Measurements from ENCODE around the gene SCG3. TPM values are rescaled to one million over a fixed set of nuclear protein-coding genes. Genes with fewer than 3 reads are reported as not detected.

The SCG3 gene
- polyA plus RNA-seq, 1 of the 3 experiments (the other 2 are of a cell fraction) = 0.16 TPM

DNA sequence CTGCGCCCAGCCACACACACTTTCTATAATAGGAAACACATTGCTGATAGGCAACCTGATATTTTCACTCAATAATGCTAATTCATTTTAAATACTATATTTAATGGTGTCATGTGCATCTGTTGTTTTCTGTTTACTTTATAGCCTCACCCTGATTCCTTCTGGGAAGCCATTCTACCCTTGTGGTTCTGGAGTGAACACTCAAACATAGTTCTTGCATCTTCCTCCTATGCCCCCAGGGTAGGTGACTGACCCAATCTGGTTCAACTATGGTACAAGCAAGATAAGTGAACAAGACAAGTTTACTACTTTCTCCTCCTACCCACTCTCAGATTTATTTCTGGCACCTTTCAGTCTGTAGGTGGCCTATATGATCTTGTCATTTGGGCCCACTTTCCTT lies 4.3 kb upstream of the SCG3 start:
- DNase-seq = no peak
- 86% methylated on average over 1 of the region's 1 CpG for WGBS (ENCODE audit: low lambda C conversion rate)
- H3K79me2 ChIP-seq (ENCODE audit: insufficient read depth) = no peaks in the 10 kb centered on the region
- POLR2A ChIA-PET = no interaction called here
- H3K4me1 ChIP-seq (ENCODE audit: control insufficient read depth in 1 of 2, insufficient read depth in 2 of 2, low read depth in 1 of 2, low read length in 1 of 2) = peaks cover 0 to 2% of the 10 kb centered on the region in 2 experiments; a peak in 1 of 4 replicates
- H3K4me2 ChIP-seq = no peak overlapping the region
- H3K4me3 ChIP-seq (ENCODE audit: low read depth in 2 of 2, low read length in 1 of 2) = no peak overlapping the region
- CTCF ChIA-PET = no interaction called here
- no peaks in the 10 kb centered on the region for H4K20me1 ChIP-seq (ENCODE audit: insufficient read depth)
- H2AFZ ChIP-seq (ENCODE audit: low read depth) = no peak overlapping the region
- no peaks in the 10 kb centered on the region for H3F3A ChIP-seq (replicated peaks; ENCODE audit: insufficient read depth)
- no peak overlapping the region for H3K27ac ChIP-seq (ENCODE audit: low read depth in 2 of 2, low read length in 1 of 2)
- H3K9me2 ChIP-seq = no peaks in the 10 kb centered on the region
- no peak overlapping the region for H3K9ac ChIP-seq
- no peaks in the 10 kb centered on the region for H3K27me3 ChIP-seq (ENCODE audit: insufficient read depth)
- H3K36me3 ChIP-seq (replicated peaks in 1 of 2; ENCODE audit: control insufficient read depth in 1 of 2, insufficient read depth in 2 of 2, low read length in 1 of 2) = no peaks in the 10 kb centered on the region
- no peak for TF ChIP-seq TEAD4 (IDR thresholded peaks at IDR 0.05; ENCODE audit: borderline replicate concordance, insufficient read depth)
- H3K9me3 ChIP-seq = no peaks in the 10 kb centered on the region

DNA sequence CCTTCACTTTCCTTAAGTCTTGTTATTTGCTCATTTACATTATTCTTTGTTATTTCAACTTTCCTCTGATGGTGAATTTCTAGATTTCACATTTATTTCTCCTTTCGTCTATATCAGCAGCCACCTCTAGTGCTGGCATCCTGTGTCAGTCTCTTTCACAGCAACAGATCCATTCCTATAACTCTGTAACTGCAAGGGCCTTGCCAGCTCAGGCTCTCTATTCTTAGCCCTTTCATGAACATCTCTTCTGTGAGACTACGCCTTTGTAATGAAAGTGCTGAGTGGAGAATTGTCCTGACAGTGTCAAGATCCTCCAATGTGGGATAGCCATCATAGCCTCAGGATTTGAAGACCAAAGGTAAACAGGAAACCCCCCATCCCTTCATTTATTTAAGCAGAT lies 3.9 kb upstream of the SCG3 start:
- CTCF ChIA-PET = no interaction called here
- POLR2A ChIA-PET = no interaction called here
- Histone ChIP-seq H3K4me3 (ENCODE audit: low read depth in 2 of 2, low read length in 1 of 2) (no peak overlapping the region), H3K27me3 (ENCODE audit: insufficient read depth) (no peaks in the 10 kb centered on the region), H3K79me2 (ENCODE audit: insufficient read depth) (no peaks in the 10 kb centered on the region), H3K36me3 (replicated peaks in 1 of 2; ENCODE audit: control insufficient read depth in 1 of 2, insufficient read depth in 2 of 2, low read length in 1 of 2) (no peaks in the 10 kb centered on the region), H3K9me3 (no peaks in the 10 kb centered on the region), H3K9me2 (no peaks in the 10 kb centered on the region), H4K20me1 (ENCODE audit: insufficient read depth) (no peaks in the 10 kb centered on the region), H3F3A (replicated peaks; ENCODE audit: insufficient read depth) (no peaks in the 10 kb centered on the region), H3K27ac (ENCODE audit: low read depth in 2 of 2, low read length in 1 of 2) (no peak overlapping the region), H3K9ac (no peak overlapping the region), H3K4me2 (no peak overlapping the region), H2AFZ (ENCODE audit: low read depth) (no peak overlapping the region), H3K4me1 (ENCODE audit: control insufficient read depth in 1 of 2, insufficient read depth in 2 of 2, low read depth in 1 of 2, low read length in 1 of 2) (peaks cover 0 to 2% of the 10 kb centered on the region in 2 experiments; a peak in 2 of 4 replicates)
- WGBS (ENCODE audit: low lambda C conversion rate) = 51% methylated on average over 2 of the region's 2 CpGs
- TF ChIP-seq GATA2 (CRISPR knock-in tag; IDR thresholded peaks at IDR 0.05) (no peak), ELF1 (IDR thresholded peaks at IDR 0.05) (no peak), SMC3 (IDR thresholded peaks at IDR 0.05; ENCODE audit: low read depth, low read length) (no peak), RAD21 (IDR thresholded peaks at IDR 0.05; ENCODE audit: low read length) (no peak), MXI1 (IDR thresholded peaks at IDR 0.05; ENCODE audit: low read depth, low read length) (no peak), TEAD4 (IDR thresholded peaks at IDR 0.05; ENCODE audit: borderline replicate concordance, insufficient read depth) (no peak), FOXM1 (IDR thresholded peaks at IDR 0.05; ENCODE audit: low read depth) (no peak), USF2 (IDR thresholded peaks at IDR 0.05; ENCODE audit: borderline replicate concordance, low read depth, low read length) (no peak), EZH2phosphoT487 (IDR thresholded peaks at IDR 0.05; ENCODE audit: borderline replicate concordance, low read depth) (no peak), MEF2A (IDR thresholded peaks at IDR 0.05; ENCODE audit: borderline replicate concordance, low read depth) (no peak), TCF12 (IDR thresholded peaks at IDR 0.05) (no peak), YY1 (IDR thresholded peaks at IDR 0.05; ENCODE audit: low read depth) (no peak), NRF1 (IDR thresholded peaks at IDR 0.05; ENCODE audit: low read depth, low read length) (no peak), FOXJ3 (CRISPR knock-in tag; IDR thresholded peaks at IDR 0.05) (no peak), GABPA (IDR thresholded peaks at IDR 0.05; ENCODE audit: low read depth) (no peak)
- TF ChIP-seq, protein P1, sequence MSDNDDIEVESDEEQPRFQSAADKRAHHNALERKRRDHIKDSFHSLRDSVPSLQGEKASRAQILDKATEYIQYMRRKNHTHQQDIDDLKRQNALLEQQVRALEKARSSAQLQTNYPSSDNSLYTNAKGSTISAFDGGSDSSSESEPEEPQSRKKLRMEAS (IDR thresholded peaks at IDR 0.05; ENCODE audit: low read depth) = no peak
- no peak for DNase-seq
